IPS-15b (cell line): ENCODE results near the gene PUDP.
"Not testable (repeated sequence)": the region's sequence is repeated elsewhere in the genome, so short reads cannot be mapped to it uniquely, and the experiment has no call there.

Experiments used
- H3K27me3 ChIP-seq: one replicate; pipeline ENCODE4 v1.6.1; 2013; ENCODE audit warnings: low read length; ENCODE audit not compliant: control insufficient read depth, insufficient read depth
- H3K36me3 ChIP-seq: one replicate; pipeline ENCODE4 v1.6.1; 2013; ENCODE audit warnings: low read length; ENCODE audit not compliant: control insufficient read depth, insufficient read depth
- H3K4me1 ChIP-seq: one replicate; pipeline ENCODE4 v1.6.1; 2013; ENCODE audit warnings: mild to moderate bottlenecking, low read length; ENCODE audit not compliant: control insufficient read depth, insufficient read depth
- H3K4me3 ChIP-seq: one replicate; pipeline ENCODE4 v1.5.1; 2013; ENCODE audit warnings: low read depth, low read length
- H3K9ac ChIP-seq: one replicate; pipeline ENCODE4 v1.6.1; 2013; ENCODE audit warnings: low read depth, mild to moderate bottlenecking, low read length
- H3K9me3 ChIP-seq: one replicate; pipeline ENCODE4 v1.6.1; 2013; ENCODE audit warnings: mild to moderate bottlenecking, low read length; ENCODE audit not compliant: control insufficient read depth, insufficient read depth

The PUDP gene

GRCh38 chrX:7147978-7148854 lies at the start of gene PUDP:
PUDP (minus strand) TSS chrX:7148153; CDS start chrX:7148113, 40 bp downstream.
- no peaks in the 10 kb centered on the region for H3K9me3 ChIP-seq
- peak within 1 kb of the TSS; percentile 71 for H3K4me3 ChIP-seq
- no peak within 1 kb of the TSS for H3K9ac ChIP-seq
- no peaks in the 10 kb centered on the region for H3K4me1 ChIP-seq
- H3K27me3 ChIP-seq: no peaks in the 10 kb centered on the region
- no peaks in the 10 kb centered on the region for H3K36me3 ChIP-seq

GRCh38 chrX:7194606-7195005 lies 46.7 kb upstream of the PUDP start:
- Histone ChIP-seq H3K9me3 (no peaks in the 10 kb centered on the region), H3K36me3 (no peaks in the 10 kb centered on the region), H3K9ac (no peak overlapping the region), H3K4me3 (no peak overlapping the region), H3K27me3 (no peaks in the 10 kb centered on the region), H3K4me1 (no peaks in the 10 kb centered on the region)

- H3K9me3 ChIP-seq: no peaks in the 10 kb centered on the region
- H3K36me3 ChIP-seq: no peaks in the 10 kb centered on the region
- H3K4me1 ChIP-seq: no peaks in the 10 kb centered on the region
- no peak overlapping the region for H3K4me3 ChIP-seq
- no peak overlapping the region for H3K9ac ChIP-seq
- no peaks in the 10 kb centered on the region for H3K27me3 ChIP-seq
Measured at GRCh38 chrX:7192871-7193270, 44.9 kb upstream of the PUDP start.

GRCh38 chrX:7191681-7192110 lies 43.7 kb upstream of the PUDP start:
- Histone ChIP-seq H3K9ac (no peak overlapping the region), H3K4me3 (no peak overlapping the region), H3K9me3 (no peaks in the 10 kb centered on the region), H3K4me1 (no peaks in the 10 kb centered on the region), H3K27me3 (no peaks in the 10 kb centered on the region), H3K36me3 (no peaks in the 10 kb centered on the region)

- no peaks in the 10 kb centered on the region for H3K4me1 ChIP-seq
- no peak overlapping the region for H3K9ac ChIP-seq
- no peaks in the 10 kb centered on the region for H3K9me3 ChIP-seq
- no peaks in the 10 kb centered on the region for H3K36me3 ChIP-seq
- H3K4me3 ChIP-seq: no peak overlapping the region
- no peaks in the 10 kb centered on the region for H3K27me3 ChIP-seq
Measured at GRCh38 chrX:7190157-7190556, 42.2 kb upstream of the PUDP start.

GRCh38 chrX:7188672-7189071 lies 40.7 kb upstream of the PUDP start:
- Histone ChIP-seq H3K27me3 (no peaks in the 10 kb centered on the region), H3K36me3 (no peaks in the 10 kb centered on the region), H3K9ac (no peak overlapping the region), H3K9me3 (no peaks in the 10 kb centered on the region), H3K4me1 (no peaks in the 10 kb centered on the region), H3K4me3 (no peak overlapping the region)

- no peak overlapping the region for H3K9ac ChIP-seq
- H3K4me3 ChIP-seq: no peak overlapping the region
- no peaks in the 10 kb centered on the region for H3K9me3 ChIP-seq
- no peaks in the 10 kb centered on the region for H3K4me1 ChIP-seq
- no peaks in the 10 kb centered on the region for H3K27me3 ChIP-seq
- no peaks in the 10 kb centered on the region for H3K36me3 ChIP-seq
Measured at GRCh38 chrX:7184816-7185215, 36.9 kb upstream of the PUDP start.

GRCh38 chrX:7179446-7179845 lies 31.5 kb upstream of the PUDP start:
- Histone ChIP-seq H3K27me3 (no peaks in the 10 kb centered on the region), H3K4me1 (no peaks in the 10 kb centered on the region)

GRCh38 chrX:7178859-7179258 lies 30.9 kb upstream of the PUDP start:
- not testable (repeated sequence) for H3K36me3 ChIP-seq, H3K27me3 ChIP-seq, H3K4me3 ChIP-seq, H3K9ac ChIP-seq, H3K4me1 ChIP-seq, H3K9me3 ChIP-seq

More at GRCh38 chrX:7179446-7179845, 31.5 kb upstream of the PUDP start:
- no peak overlapping the region for H3K4me3 ChIP-seq
- no peaks in the 10 kb centered on the region for H3K36me3 ChIP-seq
- H3K9me3 ChIP-seq: no peaks in the 10 kb centered on the region
- no peak overlapping the region for H3K9ac ChIP-seq

GRCh38 chrX:7170898-7171297 lies 22.9 kb upstream of the PUDP start:
- H3K9ac ChIP-seq: no peak overlapping the region
- no peaks in the 10 kb centered on the region for H3K4me1 ChIP-seq
- H3K9me3 ChIP-seq: no peaks in the 10 kb centered on the region
- no peaks in the 10 kb centered on the region for H3K36me3 ChIP-seq
- H3K4me3 ChIP-seq: no peak overlapping the region
- H3K27me3 ChIP-seq: no peaks in the 10 kb centered on the region

- no peaks in the 10 kb centered on the region for H3K4me1 ChIP-seq
- no peaks in the 10 kb centered on the region for H3K9me3 ChIP-seq
- no peak overlapping the region for H3K9ac ChIP-seq
- H3K27me3 ChIP-seq: no peaks in the 10 kb centered on the region
- no peaks in the 10 kb centered on the region for H3K36me3 ChIP-seq
- H3K4me3 ChIP-seq: no peak overlapping the region
Measured at GRCh38 chrX:7169627-7170026, 21.7 kb upstream of the PUDP start.

- H3K9me3 ChIP-seq: no peaks in the 10 kb centered on the region
- H3K27me3 ChIP-seq: no peaks in the 10 kb centered on the region
- H3K9ac ChIP-seq: no peak overlapping the region
- H3K4me3 ChIP-seq: no peak overlapping the region
- H3K36me3 ChIP-seq: no peaks in the 10 kb centered on the region
- no peaks in the 10 kb centered on the region for H3K4me1 ChIP-seq
Measured at GRCh38 chrX:7168371-7168770, 20.4 kb upstream of the PUDP start.
